HG02852 (cell line): ENCODE results near the gene ABL1.

ENCODE experiments used
- ATAC-seq: cut with Tn5 transposase; IDR thresholded peaks from one replicate; pipeline ENCODE4 v1.9.1; 2021; ENCODE audit warnings: mild to moderate bottlenecking, moderate library complexity; ENCODE audit not compliant: unreplicated experiment

The ABL1 gene

GRCh38 chr9:130927995-130928900, 93.2 kb downstream of the ABL1 start:
- peak; percentile 55 for ATAC-seq

- no peak for ATAC-seq
These were observed 94.6 kb downstream of the ABL1 start for GRCh38 chr9:130929571-130930038.

- ATAC-seq: no peak
These were observed 95.2 kb downstream of the ABL1 start for GRCh38 chr9:130930132-130930803.

- ATAC-seq: no peak
These were observed 95.8 kb downstream of the ABL1 start for GRCh38 chr9:130930804-130931349.

GRCh38 chr9:130931508-130932254, 96.6 kb downstream of the ABL1 start:
- ATAC-seq: no peak

GRCh38 chr9:130932255-130933079, 97.4 kb downstream of the ABL1 start:
- no peak for ATAC-seq

- ATAC-seq: no peak
These were observed 98.3 kb downstream of the ABL1 start for GRCh38 chr9:130933114-130934046.

- no peak for ATAC-seq
These were observed 99.2 kb downstream of the ABL1 start for GRCh38 chr9:130934246-130934645.

GRCh38 chr9:130934702-130935647, 99.9 kb downstream of the ABL1 start:
- no peak for ATAC-seq

- no peak for ATAC-seq
These were observed 100.7 kb downstream of the ABL1 start for GRCh38 chr9:130935648-130936271.

GRCh38 chr9:130936285-130937117, 101.4 kb downstream of the ABL1 start:
- ATAC-seq: no peak
